PC-9 (cell line): Measurements from ENCODE around the gene HPS6. TPM values are rescaled to one million over a fixed set of nuclear protein-coding genes. Genes with fewer than 3 reads are reported as not detected.

Experiments
- BruUV-seq: library from RNA; stranded (reverse); fragments of 400-500 nt; replicated peaks from 2 replicates; lab custom pipeline; 2021; lab: Mats Ljungman, UMichigan
- CTCF ChIA-PET: fragments of 300-600 bp; sonication (Branson Sonifier 250); formaldehyde crosslinking; loops from one replicate; lab custom pipeline; 2022; ENCODE audit warnings: antibody characterized with exemption; lab: Charles Lee
- POLR2A ChIA-PET: fragments of 300-600 bp; sonication (Branson Sonifier 250); formaldehyde crosslinking; loops from one replicate; lab custom pipeline; 2022; ENCODE audit warnings: antibody characterized with exemption; ENCODE audit not compliant: unreplicated experiment; lab: Charles Lee
- DNase-seq, 2 experiments: peaks; one replicate each; pipeline versions ENCODE4 v3.0.0 to v3.0.0-alpha.2; 2015 to 2022; ENCODE audit warnings: mixed read lengths in 1 of 2
- H2AFZ ChIP-seq: fragments of 200-600 bp; sonication (generic); 2 replicates; pipeline ENCODE4 v1.8.1; 2017; ENCODE audit warnings: antibody characterized with exemption
- H3F3A ChIP-seq: fragments of 200-600 bp; sonication (generic); 2 replicates; pipeline ENCODE4 v1.8.1; 2017; ENCODE audit warnings: antibody characterized with exemption, mild to moderate bottlenecking, low read depth; ENCODE audit not compliant: insufficient read depth
- H3K27ac ChIP-seq: fragments of 200-600 bp; sonication (generic); 2 replicates; pipeline ENCODE4 v1.6.1; 2016; ENCODE audit warnings: mixed run types
- H3K27me3 ChIP-seq: fragments of 200-600 bp; sonication (generic); 2 replicates; pipeline ENCODE4 v1.6.1; 2016; ENCODE audit warnings: low read depth, mixed run types; ENCODE audit not compliant: insufficient read depth
- H3K36me3 ChIP-seq: fragments of 200-600 bp; sonication (generic); 2 replicates; pipeline ENCODE4 v1.6.1; 2016; ENCODE audit warnings: low read depth, mixed run types
- H3K4me1 ChIP-seq: fragments of 200-600 bp; sonication (generic); replicated peaks from 2 replicates; pipeline ENCODE4 v1.6.1; 2016; ENCODE audit warnings: mixed run types; ENCODE audit not compliant: insufficient read depth
- H3K4me2 ChIP-seq: fragments of 200-600 bp; sonication (generic); 2 replicates; pipeline ENCODE4 v1.6.1; 2017; ENCODE audit warnings: mixed run types
- H3K4me3 ChIP-seq: fragments of 200-600 bp; sonication (generic); 2 replicates; pipeline ENCODE4 v1.6.1; 2016; ENCODE audit warnings: mixed run types
- H3K79me2 ChIP-seq: fragments of 200-600 bp; sonication (generic); 2 replicates; pipeline ENCODE4 v1.6.1; 2017; ENCODE audit warnings: low read depth, mixed run types
- H3K9me2 ChIP-seq: fragments of 200-600 bp; sonication (generic); 2 replicates; pipeline ENCODE4 v1.8.1; 2017; ENCODE audit warnings: mild to moderate bottlenecking; ENCODE audit not compliant: insufficient read depth
- H3K9me3 ChIP-seq: fragments of 200-600 bp; sonication (generic); 2 replicates; pipeline ENCODE4 v1.8.1; 2016; ENCODE audit warnings: low read depth; ENCODE audit not compliant: insufficient read depth
- H4K20me1 ChIP-seq: fragments of 200-600 bp; sonication (generic); 2 replicates; pipeline ENCODE4 v1.8.1; 2017; ENCODE audit not compliant: insufficient read depth
- EZH2 ChIP-seq: fragments of 200-600 bp; sonication (generic); IDR thresholded peaks from 2 replicates; pipeline ENCODE4 v1.8.0; 2017; ENCODE audit warnings: antibody characterized with exemption, low read depth
- intact Hi-C: fragments of 100-400 bp; cut with micrococcal nuclease; formaldehyde crosslinking; loops from one replicate; pipeline ENCODE4 v1.10.0; 2022; ENCODE audit not compliant: unreplicated experiment
- total RNA-seq: library from RNA; stranded (reverse); gene quantifications from 2 replicates; pipeline ENCODE4 v1.2.3, GENCODE V29; 2021
- TF ChIP-seq, protein P1 (sequence below): fragments of 200-600 bp; sonication (generic); conservative IDR thresholded peaks from 2 replicates; pipeline ENCODE4 v1.6.1; 2017; ENCODE audit warnings: mixed run types, antibody characterized with exemption, mild to moderate bottlenecking, moderate library complexity

HPS6 gene
- total RNA-seq, 1 experiment from 2014 or later: 12.5 TPM

DNA sequence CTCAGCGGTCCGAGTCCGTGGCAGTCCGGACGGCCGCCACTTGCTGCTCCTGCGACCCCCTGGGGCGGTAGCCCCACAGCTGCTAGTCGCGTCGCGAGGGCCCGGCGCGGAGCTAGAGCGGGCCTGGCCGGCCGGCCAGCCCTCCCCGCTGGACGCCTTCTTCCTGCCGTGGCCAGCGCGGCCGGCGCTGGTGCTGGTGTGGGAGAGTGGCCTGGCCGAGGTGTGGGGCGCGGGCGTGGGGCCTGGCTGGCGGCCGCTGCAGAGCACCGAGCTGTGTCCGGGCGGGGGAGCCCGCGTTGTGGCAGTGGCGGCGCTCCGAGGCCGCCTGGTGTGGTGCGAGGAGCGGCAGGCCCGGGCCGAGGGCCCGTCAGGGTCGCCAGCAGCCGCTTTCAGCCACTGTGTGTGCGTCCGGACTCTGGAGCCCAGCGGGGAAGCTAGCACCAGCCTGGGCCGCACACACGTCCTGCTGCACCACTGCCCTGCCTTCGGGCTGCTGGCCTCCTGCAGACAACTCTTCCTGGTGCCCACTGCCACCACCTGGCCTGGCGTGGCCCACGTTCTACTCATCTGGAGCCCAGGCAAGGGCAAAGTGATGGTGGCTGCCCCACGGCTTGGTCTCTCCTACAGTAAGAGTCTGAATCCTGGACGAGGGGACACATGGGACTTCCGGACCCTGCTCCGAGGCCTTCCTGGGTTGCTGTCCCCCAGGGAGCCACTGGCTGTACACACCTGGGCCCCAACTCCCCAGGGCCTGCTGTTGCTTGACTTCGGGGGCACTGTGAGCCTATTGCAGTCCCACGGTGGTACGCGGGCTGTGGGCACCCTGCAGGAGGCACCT is 631 bp downstream of the HPS6 start:
- DNase-seq: peak in 1 of 2 experiments; percentile 21
- POLR2A ChIA-PET: no interaction called here
- peak overlapping the region; percentile 86; the same call in 1 of the 2 replicates for H2AFZ ChIP-seq
- H3K9me3 ChIP-seq: no peaks in the 10 kb centered on the region
- H3K27me3 ChIP-seq: no peaks in the 10 kb centered on the region
- intact Hi-C loops: loop anchor here (1.0 kb wide), 1 partner anchor 9 kb away; the partner anchor contains the start of gene ARMH3
- no peak for TF ChIP-seq EZH2
- TF ChIP-seq, protein P1, sequence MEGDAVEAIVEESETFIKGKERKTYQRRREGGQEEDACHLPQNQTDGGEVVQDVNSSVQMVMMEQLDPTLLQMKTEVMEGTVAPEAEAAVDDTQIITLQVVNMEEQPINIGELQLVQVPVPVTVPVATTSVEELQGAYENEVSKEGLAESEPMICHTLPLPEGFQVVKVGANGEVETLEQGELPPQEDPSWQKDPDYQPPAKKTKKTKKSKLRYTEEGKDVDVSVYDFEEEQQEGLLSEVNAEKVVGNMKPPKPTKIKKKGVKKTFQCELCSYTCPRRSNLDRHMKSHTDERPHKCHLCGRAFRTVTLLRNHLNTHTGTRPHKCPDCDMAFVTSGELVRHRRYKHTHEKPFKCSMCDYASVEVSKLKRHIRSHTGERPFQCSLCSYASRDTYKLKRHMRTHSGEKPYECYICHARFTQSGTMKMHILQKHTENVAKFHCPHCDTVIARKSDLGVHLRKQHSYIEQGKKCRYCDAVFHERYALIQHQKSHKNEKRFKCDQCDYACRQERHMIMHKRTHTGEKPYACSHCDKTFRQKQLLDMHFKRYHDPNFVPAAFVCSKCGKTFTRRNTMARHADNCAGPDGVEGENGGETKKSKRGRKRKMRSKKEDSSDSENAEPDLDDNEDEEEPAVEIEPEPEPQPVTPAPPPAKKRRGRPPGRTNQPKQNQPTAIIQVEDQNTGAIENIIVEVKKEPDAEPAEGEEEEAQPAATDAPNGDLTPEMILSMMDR: no peak
- H3K27ac ChIP-seq: peak overlapping the region; percentile 39; the same call in 1 of the 2 replicates
- peak overlapping the region; percentile 81 for H3K4me3 ChIP-seq
- no TSS peak for BruUV-seq
- H3F3A ChIP-seq: peaks cover 7% of the 10 kb centered on the region
- H3K4me2 ChIP-seq: peak overlapping the region; percentile 92
- 0 out of 2 replicates have a peak, but pooled peaks cover 6% of the 10 kb centered on the region for H3K4me1 ChIP-seq
- CTCF ChIA-PET: no interaction called here
- no peaks in the 10 kb centered on the region for H3K9me2 ChIP-seq
- no peaks in the 10 kb centered on the region for H3K36me3 ChIP-seq
- peaks cover 23% of the 10 kb centered on the region for H3K79me2 ChIP-seq
- 0 out of 2 replicates have a peak, but pooled peaks cover 4% of the 10 kb centered on the region for H4K20me1 ChIP-seq

DNA sequence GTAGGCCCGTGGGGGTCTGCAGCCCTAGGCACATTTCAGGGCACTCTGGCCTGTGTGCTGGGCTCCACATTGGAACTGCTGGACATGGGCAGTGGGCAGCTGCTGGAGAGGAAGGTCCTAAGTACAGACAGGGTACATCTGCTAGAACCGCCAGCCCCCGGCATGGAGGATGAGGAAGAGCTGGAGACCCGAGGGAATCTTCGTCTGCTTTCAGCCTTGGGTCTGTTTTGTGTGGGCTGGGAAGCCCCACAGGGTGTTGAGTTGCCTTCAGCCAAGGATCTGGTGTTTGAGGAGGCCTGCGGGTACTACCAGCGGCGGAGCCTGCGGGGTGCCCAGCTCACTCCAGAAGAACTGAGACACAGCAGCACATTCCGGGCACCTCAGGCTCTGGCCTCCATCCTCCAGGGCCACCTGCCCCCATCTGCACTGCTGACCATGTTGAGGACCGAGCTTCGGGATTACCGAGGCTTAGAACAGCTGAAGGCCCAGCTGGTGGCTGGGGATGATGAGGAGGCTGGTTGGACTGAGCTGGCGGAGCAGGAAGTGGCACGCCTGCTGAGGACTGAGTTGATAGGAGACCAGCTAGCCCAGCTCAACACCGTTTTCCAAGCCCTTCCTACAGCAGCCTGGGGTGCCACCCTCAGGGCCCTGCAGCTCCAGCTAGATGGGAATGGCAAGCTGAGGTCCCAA is 1.4 kb downstream of the HPS6 start:
- no peak for DNase-seq
- Histone ChIP-seq H3F3A (peaks cover 7% of the 10 kb centered on the region), H4K20me1 (0 out of 2 replicates have a peak, but pooled peaks cover 4% of the 10 kb centered on the region), H3K4me2 (peak overlapping the region; percentile 92), H3K4me3 (peak overlapping the region; percentile 81; the same call in 1 of the 2 replicates), H3K4me1 (0 out of 2 replicates have a peak, but pooled peaks cover 6% of the 10 kb centered on the region), H3K9me2 (no peaks in the 10 kb centered on the region), H3K9me3 (no peaks in the 10 kb centered on the region), H3K36me3 (no peaks in the 10 kb centered on the region), H2AFZ (no peak overlapping the region), H3K79me2 (peaks cover 23% of the 10 kb centered on the region), H3K27ac (no peak overlapping the region), H3K27me3 (no peaks in the 10 kb centered on the region)
- BruUV-seq: TSS peak; percentile 46
- ChIA-PET CTCF (interaction anchor here (0.6 to 1.0 kb wide), 3 partner anchors 10 to 285 kb away, joined by 3 to 4 read pairs (median 3); partner anchors contain the start of gene ARMH3), POLR2A (interaction anchor here (0.6 kb wide), 1 partner anchor 776 kb away, joined by 3 read pairs; no protein-coding TSS in a partner anchor)
- TF ChIP-seq EZH2: no peak
- TF ChIP-seq, protein P1: no peak
- intact Hi-C loops: no loop called here
